ENCODE data around the gene HINT1. TPM values are rescaled to one million over a fixed set of nuclear protein-coding genes. Genes with fewer than 3 reads are reported as not detected.

The HINT1 gene
- polyA plus RNA-seq, 1 donor from 2014 or later = 706 TPM

- H3K9ac ChIP-seq (ENCODE audit: low read length) = peak within 1 kb of the TSS; percentile 83
- no peaks in the 10 kb centered on the region for H4K20me1 ChIP-seq (ENCODE audit: insufficient read depth)
- H3K36me3 ChIP-seq (ENCODE audit: insufficient read depth, low read length) = no peaks in the 10 kb centered on the region
- peak within 1 kb of the TSS; percentile 99 for H2AFZ ChIP-seq (ENCODE audit: low read depth, low read length)
- H3K4me3 ChIP-seq (ENCODE audit: low read length) = peak within 1 kb of the TSS; percentile 86
- H3K4me2 ChIP-seq (ENCODE audit: low read length) = peak within 1 kb of the TSS; percentile 90
- TF ChIP-seq SMC3 (conservative IDR thresholded peaks at IDR 0.05; ENCODE audit: poor library complexity) (no peak), MXI1 (conservative IDR thresholded peaks at IDR 0.05; ENCODE audit: poor library complexity, severe bottlenecking) (peak; percentile 93), EP300 (conservative IDR thresholded peaks at IDR 0.05; ENCODE audit: poor library complexity, severe bottlenecking) (no peak), POLR2AphosphoS5 (IDR thresholded peaks at IDR 0.05) (peak; percentile 99), TAF1 (IDR thresholded peaks at IDR 0.05; ENCODE audit: low read depth) (peak; percentile 51), RAD21 (conservative IDR thresholded peaks at IDR 0.05) (peak; percentile 16)
- H3F3A ChIP-seq (ENCODE audit: insufficient read depth, low read length, poor library complexity, severe bottlenecking) = peaks cover 4% of the 10 kb centered on the region
- no peaks in the 10 kb centered on the region for H3K79me2 ChIP-seq (replicated peaks; ENCODE audit: insufficient read depth, low read length)
- peak within 1 kb of the TSS; percentile 81 for H3K27ac ChIP-seq (ENCODE audit: low read length)
- no peaks in the 10 kb centered on the region for H3K9me3 ChIP-seq (ENCODE audit: low read length)
- no peaks in the 10 kb centered on the region for H3K9me2 ChIP-seq (ENCODE audit: insufficient read depth, low read length)
- no peaks in the 10 kb centered on the region for H3K27me3 ChIP-seq (ENCODE audit: insufficient read depth, low read depth, low read length)
Measured at GRCh38 chr5:131170540-131171275, 5.7 kb upstream of the HINT1 start, which contains the start of gene LYRM7. TSS of gene LYRM7 (plus strand) at chr5:131170944. CDS start at chr5:131171021, 77 bp downstream.

- Histone ChIP-seq H3K4me3 (ENCODE audit: low read length) (peak overlapping the region; percentile 86), H4K20me1 (ENCODE audit: insufficient read depth) (no peaks in the 10 kb centered on the region), H3F3A (ENCODE audit: insufficient read depth, low read length, poor library complexity, severe bottlenecking) (peaks cover 4% of the 10 kb centered on the region), H3K9me3 (ENCODE audit: low read length) (no peaks in the 10 kb centered on the region), H2AFZ (ENCODE audit: low read depth, low read length) (peak overlapping the region; percentile 99), H3K4me2 (ENCODE audit: low read length) (peak overlapping the region; percentile 90), H3K79me2 (replicated peaks; ENCODE audit: insufficient read depth, low read length) (no peaks in the 10 kb centered on the region), H3K9me2 (ENCODE audit: insufficient read depth, low read length) (no peaks in the 10 kb centered on the region), H3K36me3 (ENCODE audit: insufficient read depth, low read length) (no peaks in the 10 kb centered on the region), H3K9ac (ENCODE audit: low read length) (peak overlapping the region; percentile 83), H3K27me3 (ENCODE audit: insufficient read depth, low read depth, low read length) (no peaks in the 10 kb centered on the region), H3K27ac (ENCODE audit: low read length) (peak overlapping the region; percentile 81)
- TF ChIP-seq SMC3 (conservative IDR thresholded peaks at IDR 0.05; ENCODE audit: poor library complexity) = no peak
- no peak for TF ChIP-seq EZH2 (IDR thresholded peaks at IDR 0.05; ENCODE audit: borderline replicate concordance, insufficient read depth, low read length, poor library complexity, severe bottlenecking)
- TF ChIP-seq MXI1 (conservative IDR thresholded peaks at IDR 0.05; ENCODE audit: poor library complexity, severe bottlenecking) = no peak
- no peak for TF ChIP-seq POLR2AphosphoS5 (IDR thresholded peaks at IDR 0.05)
- TF ChIP-seq, protein P1, sequence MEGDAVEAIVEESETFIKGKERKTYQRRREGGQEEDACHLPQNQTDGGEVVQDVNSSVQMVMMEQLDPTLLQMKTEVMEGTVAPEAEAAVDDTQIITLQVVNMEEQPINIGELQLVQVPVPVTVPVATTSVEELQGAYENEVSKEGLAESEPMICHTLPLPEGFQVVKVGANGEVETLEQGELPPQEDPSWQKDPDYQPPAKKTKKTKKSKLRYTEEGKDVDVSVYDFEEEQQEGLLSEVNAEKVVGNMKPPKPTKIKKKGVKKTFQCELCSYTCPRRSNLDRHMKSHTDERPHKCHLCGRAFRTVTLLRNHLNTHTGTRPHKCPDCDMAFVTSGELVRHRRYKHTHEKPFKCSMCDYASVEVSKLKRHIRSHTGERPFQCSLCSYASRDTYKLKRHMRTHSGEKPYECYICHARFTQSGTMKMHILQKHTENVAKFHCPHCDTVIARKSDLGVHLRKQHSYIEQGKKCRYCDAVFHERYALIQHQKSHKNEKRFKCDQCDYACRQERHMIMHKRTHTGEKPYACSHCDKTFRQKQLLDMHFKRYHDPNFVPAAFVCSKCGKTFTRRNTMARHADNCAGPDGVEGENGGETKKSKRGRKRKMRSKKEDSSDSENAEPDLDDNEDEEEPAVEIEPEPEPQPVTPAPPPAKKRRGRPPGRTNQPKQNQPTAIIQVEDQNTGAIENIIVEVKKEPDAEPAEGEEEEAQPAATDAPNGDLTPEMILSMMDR (IDR thresholded peaks at IDR 0.05; ENCODE audit: poor library complexity, severe bottlenecking) = no peak
- TF ChIP-seq, protein P2, sequence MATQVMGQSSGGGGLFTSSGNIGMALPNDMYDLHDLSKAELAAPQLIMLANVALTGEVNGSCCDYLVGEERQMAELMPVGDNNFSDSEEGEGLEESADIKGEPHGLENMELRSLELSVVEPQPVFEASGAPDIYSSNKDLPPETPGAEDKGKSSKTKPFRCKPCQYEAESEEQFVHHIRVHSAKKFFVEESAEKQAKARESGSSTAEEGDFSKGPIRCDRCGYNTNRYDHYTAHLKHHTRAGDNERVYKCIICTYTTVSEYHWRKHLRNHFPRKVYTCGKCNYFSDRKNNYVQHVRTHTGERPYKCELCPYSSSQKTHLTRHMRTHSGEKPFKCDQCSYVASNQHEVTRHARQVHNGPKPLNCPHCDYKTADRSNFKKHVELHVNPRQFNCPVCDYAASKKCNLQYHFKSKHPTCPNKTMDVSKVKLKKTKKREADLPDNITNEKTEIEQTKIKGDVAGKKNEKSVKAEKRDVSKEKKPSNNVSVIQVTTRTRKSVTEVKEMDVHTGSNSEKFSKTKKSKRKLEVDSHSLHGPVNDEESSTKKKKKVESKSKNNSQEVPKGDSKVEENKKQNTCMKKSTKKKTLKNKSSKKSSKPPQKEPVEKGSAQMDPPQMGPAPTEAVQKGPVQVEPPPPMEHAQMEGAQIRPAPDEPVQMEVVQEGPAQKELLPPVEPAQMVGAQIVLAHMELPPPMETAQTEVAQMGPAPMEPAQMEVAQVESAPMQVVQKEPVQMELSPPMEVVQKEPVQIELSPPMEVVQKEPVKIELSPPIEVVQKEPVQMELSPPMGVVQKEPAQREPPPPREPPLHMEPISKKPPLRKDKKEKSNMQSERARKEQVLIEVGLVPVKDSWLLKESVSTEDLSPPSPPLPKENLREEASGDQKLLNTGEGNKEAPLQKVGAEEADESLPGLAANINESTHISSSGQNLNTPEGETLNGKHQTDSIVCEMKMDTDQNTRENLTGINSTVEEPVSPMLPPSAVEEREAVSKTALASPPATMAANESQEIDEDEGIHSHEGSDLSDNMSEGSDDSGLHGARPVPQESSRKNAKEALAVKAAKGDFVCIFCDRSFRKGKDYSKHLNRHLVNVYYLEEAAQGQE (IDR thresholded peaks at IDR 0.05; ENCODE audit: borderline replicate concordance) = no peak
- no peak for TF ChIP-seq RAD21 (conservative IDR thresholded peaks at IDR 0.05)
- no peak for TF ChIP-seq TAF1 (IDR thresholded peaks at IDR 0.05; ENCODE audit: low read depth)
- TF ChIP-seq EP300 (conservative IDR thresholded peaks at IDR 0.05; ENCODE audit: poor library complexity, severe bottlenecking) = no peak
Measured at GRCh38 chr5:131169810-131170539, 4.9 kb upstream of the HINT1 start.
